Mammary epithelial cell (primary cell): ENCODE results near the gene NLGN2.

Experiments
- EZH2 ChIP-seq: IDR thresholded peaks from 2 replicates; pipeline ENCODE4 v1.6.1; 2012; ENCODE audit warnings: low read length, inconsistent platforms, borderline replicate concordance
- TF ChIP-seq, protein P1 (sequence below), 2 donors: IDR thresholded peaks in 1 of 2; conservative IDR thresholded peaks in 1 of 2; 2 replicates each; pipeline ENCODE4 v1.5.1; 2011 to 2012; ENCODE audit warnings: inconsistent platforms in 2 of 2, low read length in 2 of 2, mild to moderate bottlenecking in 2 of 2, control low read depth in 1 of 2, low read depth in 1 of 2; ENCODE audit not compliant: insufficient read depth in 1 of 2; ENCODE audit errors: extremely low read depth in 1 of 2

DNA sequence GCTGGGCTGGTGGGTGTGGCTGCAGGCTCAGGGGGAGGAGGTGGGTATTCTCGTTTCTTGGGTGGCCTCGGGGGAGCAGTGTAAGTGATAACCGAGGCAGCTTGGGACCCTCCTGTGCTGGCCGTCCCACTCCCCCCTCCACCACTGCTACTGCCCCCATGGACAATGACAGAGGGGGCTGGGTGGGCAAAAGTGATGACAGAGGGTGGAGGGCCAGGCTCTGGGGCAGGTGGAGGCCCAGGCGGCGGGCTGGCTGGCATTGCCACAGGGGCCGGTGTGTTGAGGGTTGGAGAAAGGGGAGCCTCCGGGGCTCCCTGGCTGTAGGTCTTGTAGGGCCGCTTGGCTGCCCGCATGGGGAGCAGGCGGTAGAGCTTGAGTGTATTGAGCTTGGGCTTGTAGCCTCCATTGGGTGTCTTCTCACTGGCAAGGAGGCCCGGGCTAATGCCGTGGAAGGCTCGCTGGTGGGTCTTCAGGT is 55.8 kb downstream of the NLGN2 start:
- TF ChIP-seq, protein P1, sequence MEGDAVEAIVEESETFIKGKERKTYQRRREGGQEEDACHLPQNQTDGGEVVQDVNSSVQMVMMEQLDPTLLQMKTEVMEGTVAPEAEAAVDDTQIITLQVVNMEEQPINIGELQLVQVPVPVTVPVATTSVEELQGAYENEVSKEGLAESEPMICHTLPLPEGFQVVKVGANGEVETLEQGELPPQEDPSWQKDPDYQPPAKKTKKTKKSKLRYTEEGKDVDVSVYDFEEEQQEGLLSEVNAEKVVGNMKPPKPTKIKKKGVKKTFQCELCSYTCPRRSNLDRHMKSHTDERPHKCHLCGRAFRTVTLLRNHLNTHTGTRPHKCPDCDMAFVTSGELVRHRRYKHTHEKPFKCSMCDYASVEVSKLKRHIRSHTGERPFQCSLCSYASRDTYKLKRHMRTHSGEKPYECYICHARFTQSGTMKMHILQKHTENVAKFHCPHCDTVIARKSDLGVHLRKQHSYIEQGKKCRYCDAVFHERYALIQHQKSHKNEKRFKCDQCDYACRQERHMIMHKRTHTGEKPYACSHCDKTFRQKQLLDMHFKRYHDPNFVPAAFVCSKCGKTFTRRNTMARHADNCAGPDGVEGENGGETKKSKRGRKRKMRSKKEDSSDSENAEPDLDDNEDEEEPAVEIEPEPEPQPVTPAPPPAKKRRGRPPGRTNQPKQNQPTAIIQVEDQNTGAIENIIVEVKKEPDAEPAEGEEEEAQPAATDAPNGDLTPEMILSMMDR (conservative IDR thresholded peaks at IDR 0.05 in 1 of 2, IDR thresholded peaks at IDR 0.05 in 1 of 2; ENCODE audit: extremely low read depth in 1 of 2, insufficient read depth in 1 of 2, low read depth in 1 of 2, low read length in 2 of 2) = no peak
- TF ChIP-seq EZH2 = no peak
